DOHH2 (cell line): ENCODE data around the gene LAMC1.

ENCODE experiments used
- H3F3A ChIP-seq: fragments of 200-600 bp; sonication (generic), shearing (Covaris generic); 2 replicates; pipeline ENCODE4 v1.6.0; 2016; ENCODE audit warnings: antibody characterized with exemption, mild to moderate bottlenecking; ENCODE audit not compliant: control insufficient read depth, insufficient read depth
- H3K27ac ChIP-seq: fragments of 200-600 bp; sonication (generic); 2 replicates; pipeline ENCODE4 v1.5.1; 2014; ENCODE audit warnings: low read depth, mild to moderate bottlenecking, low read length, moderate library complexity
- H3K27me3 ChIP-seq: fragments of 200-600 bp; sonication (generic); 2 replicates; pipeline ENCODE4 v1.6.1; 2014; ENCODE audit warnings: mild to moderate bottlenecking, low read length, mixed read lengths; ENCODE audit not compliant: control insufficient read depth
- H3K36me3 ChIP-seq: fragments of 200-600 bp; sonication (generic); 2 replicates; pipeline ENCODE4 v1.6.1; 2014; ENCODE audit warnings: mild to moderate bottlenecking, low read length, moderate library complexity, mixed read lengths; ENCODE audit not compliant: control insufficient read depth
- H3K4me1 ChIP-seq: fragments of 200-600 bp; sonication (generic); 2 replicates; pipeline ENCODE4 v1.6.1; 2014; ENCODE audit warnings: mild to moderate bottlenecking, low read length, mixed read lengths; ENCODE audit not compliant: control insufficient read depth
- H3K4me2 ChIP-seq: fragments of 200-600 bp; sonication (generic); 2 replicates; pipeline ENCODE4 v1.6.0; 2014; ENCODE audit warnings: mild to moderate bottlenecking, low read length, moderate library complexity
- H3K4me3 ChIP-seq: fragments of 200-600 bp; sonication (generic); 2 replicates; pipeline ENCODE4 v1.5.1; 2014; ENCODE audit warnings: mild to moderate bottlenecking, low read length, mixed read lengths
- H3K79me2 ChIP-seq: fragments of 200-600 bp; sonication (generic); 2 replicates; pipeline ENCODE4 v1.6.1; 2014; ENCODE audit warnings: mild to moderate bottlenecking, low read length, mixed read lengths; ENCODE audit not compliant: control insufficient read depth
- H3K9me2 ChIP-seq: fragments of 200-600 bp; sonication (generic); replicated peaks from 2 replicates; pipeline ENCODE4 v1.6.1; 2014; ENCODE audit warnings: mild to moderate bottlenecking, low read length, mixed read lengths; ENCODE audit not compliant: control insufficient read depth
- H3K9me3 ChIP-seq: fragments of 200-600 bp; sonication (generic); 2 replicates; pipeline ENCODE4 v1.6.1; 2014; ENCODE audit warnings: antibody characterized with exemption, low read length, mixed read lengths; ENCODE audit not compliant: control insufficient read depth, insufficient read depth
- H4K20me1 ChIP-seq: fragments of 200-600 bp; sonication (generic); 2 replicates; pipeline ENCODE4 v1.6.0; 2014; ENCODE audit warnings: low read depth, mild to moderate bottlenecking, antibody characterized with exemption, low read length, moderate library complexity; ENCODE audit not compliant: control insufficient read depth, insufficient read depth
- CTCF ChIP-seq: fragments of 200-600 bp; sonication (generic); IDR thresholded peaks from one replicate; pipeline ENCODE4 v1.5.1; 2014; ENCODE audit warnings: antibody characterized with exemption, mild to moderate bottlenecking, low read depth, low read length; ENCODE audit not compliant: poor library complexity, severe bottlenecking
- EZH2phosphoT487 ChIP-seq: fragments of 200-600 bp; sonication (generic); IDR thresholded peaks from 2 replicates; pipeline ENCODE4 v1.6.1; 2017; ENCODE audit warnings: borderline replicate concordance, mild to moderate bottlenecking, antibody characterized with exemption, low read length, moderate library complexity, mixed read lengths

The LAMC1 gene

GRCh38 chr1:183110326-183110880 lies 87.2 kb downstream of the LAMC1 start:
- H3K9me3 ChIP-seq: no peaks in the 10 kb centered on the region
- H3K79me2 ChIP-seq: no peaks in the 10 kb centered on the region
- H3K27me3 ChIP-seq: no peaks in the 10 kb centered on the region
- H4K20me1 ChIP-seq: no peaks in the 10 kb centered on the region
- no peak overlapping the region for H3K4me3 ChIP-seq
- H3K36me3 ChIP-seq: peaks cover 4% of the 10 kb centered on the region
- no peak for TF ChIP-seq CTCF
- TF ChIP-seq EZH2phosphoT487: no peak
- H3F3A ChIP-seq: no peaks in the 10 kb centered on the region
- no peak overlapping the region for H3K27ac ChIP-seq
- H3K4me2 ChIP-seq: no peak overlapping the region
- no peaks in the 10 kb centered on the region for H3K9me2 ChIP-seq
- 0 out of 2 replicates have a peak, but pooled peaks cover 3% of the 10 kb centered on the region for H3K4me1 ChIP-seq

- H3K4me2 ChIP-seq: no peak overlapping the region
- no peaks in the 10 kb centered on the region for H3K9me2 ChIP-seq
- peaks cover 13% of the 10 kb centered on the region for H3K36me3 ChIP-seq
- H3K4me1 ChIP-seq: no peaks in the 10 kb centered on the region
- H3K9me3 ChIP-seq: no peaks in the 10 kb centered on the region
- no peak overlapping the region for H3K27ac ChIP-seq
- H3K79me2 ChIP-seq: no peaks in the 10 kb centered on the region
- H3K4me3 ChIP-seq: no peak overlapping the region
- H4K20me1 ChIP-seq: no peaks in the 10 kb centered on the region
- TF ChIP-seq CTCF: no peak
- no peak for TF ChIP-seq EZH2phosphoT487
- no peaks in the 10 kb centered on the region for H3K27me3 ChIP-seq
- H3F3A ChIP-seq: no peaks in the 10 kb centered on the region
Observed at GRCh38 chr1:183114441-183114840, 91.2 kb downstream of the LAMC1 start.

- H3K79me2 ChIP-seq: no peaks in the 10 kb centered on the region
Observed at GRCh38 chr1:183116416-183116815, 93.2 kb downstream of the LAMC1 start.

More at GRCh38 chr1:183116416-183116815, 93.2 kb downstream of the LAMC1 start:
- H3K9me3 ChIP-seq: no peaks in the 10 kb centered on the region
- H3K27ac ChIP-seq: no peak overlapping the region
- H3F3A ChIP-seq: no peaks in the 10 kb centered on the region
- TF ChIP-seq EZH2phosphoT487 (no peak), CTCF (no peak)
- no peaks in the 10 kb centered on the region for H3K4me1 ChIP-seq
- H3K4me2 ChIP-seq: no peak overlapping the region
- H3K4me3 ChIP-seq: no peak overlapping the region
- no peaks in the 10 kb centered on the region for H3K27me3 ChIP-seq
- no peaks in the 10 kb centered on the region for H4K20me1 ChIP-seq
- H3K36me3 ChIP-seq: peaks cover 13% of the 10 kb centered on the region
- no peaks in the 10 kb centered on the region for H3K9me2 ChIP-seq
